GM18867 (cell line): ENCODE measurements around the gene MYBPC1.
"Not testable (repeated sequence)": the region's sequence is repeated elsewhere in the genome, so short reads cannot be mapped to it uniquely, and the experiment has no call there.

Source experiments
- ATAC-seq: cut with Tn5 transposase; IDR thresholded peaks from one replicate; pipeline ENCODE4 v1.9.1; 2021; ENCODE audit warnings: mild to moderate bottlenecking, moderate library complexity; ENCODE audit not compliant: unreplicated experiment

The MYBPC1 gene

DNA sequence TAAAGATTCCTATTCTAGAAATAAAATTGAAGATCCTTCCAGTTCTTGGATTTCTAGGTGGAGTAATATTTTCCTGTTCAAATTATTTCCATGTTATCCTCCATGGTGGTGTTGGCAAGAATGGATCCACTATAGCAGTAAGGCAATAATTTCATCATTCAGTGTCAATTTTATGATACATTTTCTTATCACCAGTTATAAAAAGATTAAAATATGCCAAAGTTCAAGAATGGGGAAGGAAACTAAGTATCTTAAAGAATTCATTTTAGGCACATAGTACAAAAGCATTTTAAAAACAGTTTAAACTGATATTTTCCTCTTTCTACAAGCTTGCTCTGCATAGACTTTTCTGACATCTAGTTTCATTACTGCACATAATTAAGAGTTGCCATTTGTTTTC lies 125.3 kb downstream of the MYBPC1 start:
- no peak for ATAC-seq

DNA sequence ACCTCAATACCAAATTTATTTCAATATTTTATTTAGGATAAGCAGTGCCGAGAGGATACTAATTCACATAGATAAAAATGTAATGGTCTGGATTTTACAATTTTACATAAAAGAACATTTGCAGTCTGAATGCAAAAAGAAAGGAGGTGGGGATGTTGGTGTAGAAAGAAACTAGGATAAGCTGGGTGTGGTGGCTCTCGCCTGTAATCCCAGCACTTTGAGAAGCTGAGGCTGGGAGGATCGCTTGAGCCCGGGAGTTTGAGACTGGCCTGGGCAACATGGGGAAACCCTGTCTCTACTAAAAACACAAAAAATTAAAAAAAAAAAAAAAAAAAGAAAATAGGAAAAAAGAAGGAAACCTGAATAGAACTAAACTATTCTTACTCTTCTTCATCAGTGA lies 127.6 kb downstream of the MYBPC1 start:
- ATAC-seq, result no peak

DNA sequence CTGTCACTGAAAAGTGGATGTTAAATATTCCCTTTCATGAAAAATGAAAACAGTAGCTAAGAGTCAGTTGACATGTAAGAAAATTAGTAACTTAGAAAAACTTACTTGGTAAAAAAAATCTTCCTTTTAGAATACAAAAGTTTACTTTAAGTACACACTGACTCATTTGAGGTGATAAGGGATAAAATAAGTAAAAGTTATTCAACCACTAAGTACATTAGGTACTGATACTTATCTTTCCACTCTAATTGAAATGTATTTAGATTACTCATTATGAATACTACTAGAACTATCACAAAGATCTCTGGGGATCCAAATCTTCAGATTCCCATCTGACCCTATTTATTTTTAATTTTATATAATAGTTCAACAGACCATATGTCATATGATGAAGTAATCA lies 132.3 kb downstream of the MYBPC1 start:
- no peak for ATAC-seq

DNA sequence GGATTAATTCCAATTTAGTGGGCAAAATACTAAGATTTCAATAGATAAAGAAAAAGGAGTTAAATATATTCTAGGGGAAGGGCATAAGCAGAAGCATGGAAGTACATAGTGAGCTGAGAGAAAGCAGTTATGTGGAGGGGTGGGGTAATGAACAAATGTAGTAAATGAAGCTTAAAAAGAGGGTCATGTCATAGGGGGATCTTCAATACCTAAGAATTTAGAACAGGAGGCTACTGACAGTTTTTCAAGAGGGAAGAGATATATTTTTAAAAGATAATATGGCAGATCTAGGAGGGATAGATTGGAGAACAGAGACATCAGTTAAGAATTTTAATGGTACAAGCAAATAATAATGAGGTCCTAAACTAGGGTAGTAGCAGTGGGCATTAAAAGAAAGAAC lies 135.1 kb downstream of the MYBPC1 start:
- ATAC-seq, result no peak

DNA sequence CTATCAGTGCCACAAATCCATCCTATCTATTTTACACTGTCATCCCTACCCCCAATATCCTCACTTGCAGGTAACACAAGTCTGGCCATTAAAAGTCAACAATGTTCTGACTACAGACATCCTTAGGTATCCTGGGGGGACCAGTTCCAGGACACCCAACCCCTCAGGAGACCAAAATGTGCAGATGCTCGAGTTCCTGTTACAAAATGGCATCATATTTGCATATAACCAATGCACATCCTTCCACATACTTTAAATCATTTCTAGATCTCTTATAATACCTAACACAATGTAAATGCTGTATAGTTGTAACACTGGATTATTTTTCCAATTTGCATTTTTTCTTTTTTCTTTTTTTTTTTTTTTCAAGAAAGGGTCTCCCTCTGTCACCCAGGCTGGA lies 137.5 kb downstream of the MYBPC1 start:
- no peak for ATAC-seq

DNA sequence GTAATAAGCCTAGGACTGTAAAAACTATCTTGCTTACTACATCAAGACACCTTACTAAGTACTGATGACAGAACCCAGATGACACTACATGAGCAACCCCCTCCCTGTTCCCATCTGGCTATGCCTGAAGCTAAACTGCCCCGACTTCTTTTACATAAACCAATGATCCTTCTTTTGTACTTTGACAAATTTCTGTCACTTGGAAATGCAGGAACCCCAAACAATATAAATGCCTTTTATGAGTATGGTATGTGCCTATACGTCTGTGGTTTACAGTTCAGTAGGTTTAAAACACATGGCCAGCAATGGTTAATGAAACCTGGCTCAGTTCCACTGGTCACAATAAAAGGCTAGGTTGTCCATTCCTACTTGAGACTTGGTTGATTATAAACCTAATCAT lies 138.4 kb downstream of the MYBPC1 start:
- no peak for ATAC-seq

DNA sequence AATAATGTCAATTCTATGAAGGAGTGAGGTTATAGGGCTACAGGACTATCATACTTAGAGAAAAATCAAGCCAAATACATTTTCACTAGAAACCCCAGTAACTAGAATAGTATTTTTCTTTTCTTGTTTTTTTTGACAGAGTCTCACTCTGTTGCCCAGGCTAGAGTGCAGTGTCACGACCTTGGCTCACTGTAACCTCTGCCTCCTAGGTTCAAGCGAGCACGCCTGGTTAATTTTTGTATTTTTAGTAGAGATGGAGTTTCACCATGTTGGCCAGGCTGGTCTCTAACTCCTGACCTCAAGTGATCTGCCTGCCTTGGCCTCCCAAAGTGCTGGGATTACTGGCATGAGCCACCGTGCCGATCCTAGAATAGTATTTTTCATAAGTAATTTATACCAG lies 139.7 kb downstream of the MYBPC1 start:
- ATAC-seq, result not testable (repeated sequence)
